Parathyroid adenoma (tissue), 2 donors: ENCODE results near the gene DUSP15.

Experiments used
- H2AFZ ChIP-seq: fragments of 300-600 bp; sonication (generic); one replicate; pipeline ENCODE4 v1.7.0; 2017; ENCODE audit warnings: antibody characterized with exemption, mild to moderate bottlenecking
- H3K27ac ChIP-seq: fragments of 300-600 bp; sonication (generic); one replicate; pipeline ENCODE4 v1.7.0; 2017
- H3K27me3 ChIP-seq: fragments of 300-600 bp; sonication (generic); one replicate; pipeline ENCODE4 v1.7.0; 2017; ENCODE audit warnings: low read length; ENCODE audit not compliant: control insufficient read depth, insufficient read depth
- H3K36me3 ChIP-seq: fragments of 300-600 bp; sonication (generic); one replicate; pipeline ENCODE4 v1.7.0; 2017; ENCODE audit warnings: low read length; ENCODE audit not compliant: control insufficient read depth, insufficient read depth
- H3K4me1 ChIP-seq: fragments of 300-600 bp; sonication (generic); one replicate; pipeline ENCODE4 v1.7.0; 2017; ENCODE audit warnings: control low read depth
- H3K4me2 ChIP-seq: fragments of 300-600 bp; sonication (generic); one replicate; pipeline ENCODE4 v1.7.0; 2017; ENCODE audit warnings: low read length
- H3K4me3 ChIP-seq: fragments of 300-600 bp; sonication (generic); one replicate; pipeline ENCODE4 v1.7.0; 2017; ENCODE audit warnings: low read depth, low read length
- H3K79me2 ChIP-seq: fragments of 300-600 bp; sonication (generic); one replicate; pipeline ENCODE4 v1.7.0; 2017; ENCODE audit warnings: control low read depth
- H3K9ac ChIP-seq: fragments of 300-600 bp; sonication (generic); one replicate; pipeline ENCODE4 v1.7.0; 2017; ENCODE audit warnings: mild to moderate bottlenecking
- H3K9me3 ChIP-seq: fragments of 300-600 bp; sonication (generic); one replicate; pipeline ENCODE4 v1.7.0; 2017; ENCODE audit warnings: low read length; ENCODE audit not compliant: control insufficient read depth
- TF ChIP-seq, protein P1 (sequence below): fragments of 300-600 bp; sonication (generic); IDR thresholded peaks from one replicate; pipeline ENCODE4 v1.7.0; 2017; ENCODE audit warnings: antibody characterized with exemption, mild to moderate bottlenecking
- donor health status: primary hyperparathyroidism.

DUSP15 gene

DNA sequence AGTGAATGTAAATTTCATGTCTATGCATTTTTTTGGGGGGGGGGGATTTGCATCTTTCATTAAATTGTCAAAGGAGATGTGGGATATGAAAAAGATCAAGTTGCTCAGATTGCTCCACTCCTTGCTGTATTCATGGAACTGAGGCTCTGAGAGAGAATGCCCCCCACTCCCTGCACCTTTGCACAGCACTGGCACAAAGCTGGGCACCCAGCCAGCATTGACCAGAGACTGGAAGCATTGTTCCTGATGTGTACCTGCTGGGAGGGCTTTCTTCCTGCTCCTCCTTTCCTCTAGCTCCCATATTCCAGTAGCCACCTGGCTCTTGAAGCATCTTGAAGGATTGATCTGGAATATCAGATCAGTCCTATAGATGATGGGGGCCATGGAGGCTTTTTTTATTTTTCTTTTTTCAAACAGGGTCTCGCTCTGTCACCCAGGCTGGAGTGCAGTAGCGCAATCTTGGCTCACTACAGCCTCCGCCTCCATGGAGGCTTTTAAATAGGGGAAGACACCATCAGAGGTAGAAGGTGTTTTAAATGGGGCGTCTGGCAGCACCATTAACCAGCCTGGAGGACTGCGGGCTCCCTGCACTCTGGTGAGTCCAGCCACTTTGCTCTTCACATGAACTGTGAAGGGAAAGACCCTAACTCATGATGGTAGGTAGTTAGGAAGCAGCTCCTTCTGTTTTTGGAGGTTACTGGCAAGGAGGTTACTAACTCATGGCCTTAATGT, 10.9 kb downstream of the DUSP15 start:
- Histone ChIP-seq H3K4me3 (peak overlapping the region; percentile 68), H2AFZ (no peak overlapping the region), H3K4me2 (peak overlapping the region; percentile 90), H3K79me2 (no peaks in the 10 kb centered on the region), H3K9me3 (no peaks in the 10 kb centered on the region), H3K27me3 (no peaks in the 10 kb centered on the region), H3K4me1 (peaks cover 42% of the 10 kb centered on the region), H3K9ac (peak overlapping the region; percentile 13), H3K36me3 (no peaks in the 10 kb centered on the region), H3K27ac (peak overlapping the region; percentile 97)
- TF ChIP-seq, protein P1, sequence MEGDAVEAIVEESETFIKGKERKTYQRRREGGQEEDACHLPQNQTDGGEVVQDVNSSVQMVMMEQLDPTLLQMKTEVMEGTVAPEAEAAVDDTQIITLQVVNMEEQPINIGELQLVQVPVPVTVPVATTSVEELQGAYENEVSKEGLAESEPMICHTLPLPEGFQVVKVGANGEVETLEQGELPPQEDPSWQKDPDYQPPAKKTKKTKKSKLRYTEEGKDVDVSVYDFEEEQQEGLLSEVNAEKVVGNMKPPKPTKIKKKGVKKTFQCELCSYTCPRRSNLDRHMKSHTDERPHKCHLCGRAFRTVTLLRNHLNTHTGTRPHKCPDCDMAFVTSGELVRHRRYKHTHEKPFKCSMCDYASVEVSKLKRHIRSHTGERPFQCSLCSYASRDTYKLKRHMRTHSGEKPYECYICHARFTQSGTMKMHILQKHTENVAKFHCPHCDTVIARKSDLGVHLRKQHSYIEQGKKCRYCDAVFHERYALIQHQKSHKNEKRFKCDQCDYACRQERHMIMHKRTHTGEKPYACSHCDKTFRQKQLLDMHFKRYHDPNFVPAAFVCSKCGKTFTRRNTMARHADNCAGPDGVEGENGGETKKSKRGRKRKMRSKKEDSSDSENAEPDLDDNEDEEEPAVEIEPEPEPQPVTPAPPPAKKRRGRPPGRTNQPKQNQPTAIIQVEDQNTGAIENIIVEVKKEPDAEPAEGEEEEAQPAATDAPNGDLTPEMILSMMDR: no peak

GRCh38 chr20:31858760-31859083, 11.6 kb downstream of the DUSP15 start:
- Histone ChIP-seq H3K36me3 (no peaks in the 10 kb centered on the region), H3K9me3 (no peaks in the 10 kb centered on the region), H2AFZ (no peak overlapping the region), H3K9ac (no peak overlapping the region), H3K79me2 (no peaks in the 10 kb centered on the region), H3K4me1 (peaks cover 42% of the 10 kb centered on the region), H3K27ac (peak overlapping the region; percentile 97), H3K4me3 (peak overlapping the region; percentile 3), H3K27me3 (no peaks in the 10 kb centered on the region), H3K4me2 (peak overlapping the region; percentile 24)
- TF ChIP-seq, protein P1: no peak

DNA sequence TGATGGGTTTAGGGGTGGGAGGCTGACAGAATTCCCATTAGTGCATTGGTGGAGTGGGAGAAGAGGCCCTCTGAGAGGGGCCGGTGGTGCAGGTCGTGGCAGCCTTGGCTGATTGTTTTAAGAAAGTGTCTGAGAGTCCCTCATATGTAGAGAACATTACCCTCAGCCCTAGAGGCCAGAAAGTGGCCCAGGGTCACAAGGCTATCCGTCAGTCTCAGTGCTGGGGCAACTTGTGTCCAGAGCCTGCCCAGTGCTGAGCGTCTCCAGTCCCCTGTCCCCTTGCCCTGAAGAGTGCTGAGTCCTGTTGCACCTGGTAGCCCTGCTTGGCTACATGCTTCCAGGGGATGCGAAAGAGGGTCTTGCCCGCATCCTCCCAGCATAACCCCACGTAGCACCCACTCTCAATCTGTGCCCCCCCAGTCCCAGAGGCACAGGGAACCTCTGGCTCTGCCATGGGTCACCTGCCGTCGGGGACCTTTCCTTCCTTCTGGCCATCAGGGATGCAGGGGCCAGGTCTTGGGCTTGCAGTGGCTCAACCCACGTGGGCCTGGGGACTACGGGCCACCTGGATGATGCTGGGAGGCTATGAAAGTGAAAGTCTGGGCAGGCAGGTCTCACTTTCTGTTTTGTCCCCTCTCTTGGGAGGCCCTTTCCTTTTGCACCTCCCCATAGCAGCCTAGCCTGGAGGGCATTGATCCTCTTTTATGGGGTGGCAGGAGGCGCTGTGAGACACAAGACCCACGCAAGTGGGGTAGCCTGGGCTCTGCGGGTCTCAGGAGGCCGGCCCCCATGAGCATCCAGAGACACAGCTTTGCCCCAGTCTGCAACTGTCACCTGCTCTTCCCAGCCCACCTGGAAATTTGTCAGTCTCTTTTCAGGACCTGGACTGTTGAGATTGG, 12.2 kb downstream of the DUSP15 start:
- peak overlapping the region; percentile 24 for H3K4me2 ChIP-seq
- TF ChIP-seq, protein P1: no peak

DNA sequence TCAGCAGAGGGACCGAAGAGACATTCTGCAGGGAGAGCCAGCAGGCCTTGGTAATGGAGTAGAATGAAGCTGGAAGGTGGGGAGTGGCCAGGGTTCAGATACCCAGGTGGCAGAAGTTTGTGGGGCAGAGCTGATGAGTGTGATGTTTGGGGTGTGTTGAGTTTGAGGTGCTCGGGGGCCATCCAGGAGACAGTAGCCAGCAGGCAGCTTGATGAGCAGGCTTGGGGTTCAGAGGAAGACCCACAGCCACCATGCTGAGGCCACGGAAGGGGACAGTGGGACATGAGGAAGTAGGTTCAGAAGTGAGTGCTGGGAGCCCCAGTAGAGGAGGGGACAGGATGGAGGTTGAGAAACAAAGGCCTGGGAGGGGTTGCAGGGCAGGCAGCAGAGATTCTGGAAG, 13.8 kb downstream of the DUSP15 start:
- H3K4me1 ChIP-seq: peaks cover 46% of the 10 kb centered on the region
- H3K36me3 ChIP-seq: no peaks in the 10 kb centered on the region
- H3K27ac ChIP-seq: no peak overlapping the region
- no peak overlapping the region for H2AFZ ChIP-seq
- H3K9ac ChIP-seq: no peak overlapping the region
- H3K79me2 ChIP-seq: no peaks in the 10 kb centered on the region
- H3K9me3 ChIP-seq: no peaks in the 10 kb centered on the region
- TF ChIP-seq, protein P1: no peak
- H3K4me3 ChIP-seq: no peak overlapping the region
- no peaks in the 10 kb centered on the region for H3K27me3 ChIP-seq
- H3K4me2 ChIP-seq: no peak overlapping the region

More for the DNA sequence above, 12.2 kb downstream of the DUSP15 start:
- peak overlapping the region; percentile 97 for H3K27ac ChIP-seq
- H2AFZ ChIP-seq: no peak overlapping the region
- H3K9me3 ChIP-seq: no peaks in the 10 kb centered on the region
- H3K27me3 ChIP-seq: no peaks in the 10 kb centered on the region
- H3K9ac ChIP-seq: no peak overlapping the region
- peaks cover 42% of the 10 kb centered on the region for H3K4me1 ChIP-seq
- peak overlapping the region; percentile 3 for H3K4me3 ChIP-seq
- H3K79me2 ChIP-seq: no peaks in the 10 kb centered on the region
- no peaks in the 10 kb centered on the region for H3K36me3 ChIP-seq
